Measurements from ENCODE around the gene CELF2.

DNA sequence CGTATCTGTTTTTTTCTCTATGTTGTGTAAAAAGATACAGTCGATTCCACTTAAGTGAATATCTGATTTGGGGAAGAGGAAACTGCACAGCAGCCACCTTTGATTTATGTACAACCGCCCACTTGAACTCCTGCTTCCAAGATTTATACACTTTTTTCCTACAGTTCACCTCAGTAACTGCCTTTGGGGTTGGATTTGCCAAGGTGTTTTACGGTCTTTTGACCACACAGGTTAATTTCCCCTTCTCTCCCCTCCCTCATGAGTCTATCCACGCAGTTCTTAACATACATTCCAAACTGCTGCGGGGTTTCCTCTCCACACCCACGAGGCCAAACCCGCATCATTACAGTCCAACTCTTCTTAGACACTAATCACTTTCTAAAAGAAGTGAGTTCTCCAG, 316.8 kb downstream of the CELF2 start:
- TF ChIP-seq, protein P1, sequence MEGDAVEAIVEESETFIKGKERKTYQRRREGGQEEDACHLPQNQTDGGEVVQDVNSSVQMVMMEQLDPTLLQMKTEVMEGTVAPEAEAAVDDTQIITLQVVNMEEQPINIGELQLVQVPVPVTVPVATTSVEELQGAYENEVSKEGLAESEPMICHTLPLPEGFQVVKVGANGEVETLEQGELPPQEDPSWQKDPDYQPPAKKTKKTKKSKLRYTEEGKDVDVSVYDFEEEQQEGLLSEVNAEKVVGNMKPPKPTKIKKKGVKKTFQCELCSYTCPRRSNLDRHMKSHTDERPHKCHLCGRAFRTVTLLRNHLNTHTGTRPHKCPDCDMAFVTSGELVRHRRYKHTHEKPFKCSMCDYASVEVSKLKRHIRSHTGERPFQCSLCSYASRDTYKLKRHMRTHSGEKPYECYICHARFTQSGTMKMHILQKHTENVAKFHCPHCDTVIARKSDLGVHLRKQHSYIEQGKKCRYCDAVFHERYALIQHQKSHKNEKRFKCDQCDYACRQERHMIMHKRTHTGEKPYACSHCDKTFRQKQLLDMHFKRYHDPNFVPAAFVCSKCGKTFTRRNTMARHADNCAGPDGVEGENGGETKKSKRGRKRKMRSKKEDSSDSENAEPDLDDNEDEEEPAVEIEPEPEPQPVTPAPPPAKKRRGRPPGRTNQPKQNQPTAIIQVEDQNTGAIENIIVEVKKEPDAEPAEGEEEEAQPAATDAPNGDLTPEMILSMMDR (IDR thresholded peaks at IDR 0.05; ENCODE audit: poor library complexity): no peak
- TF ChIP-seq EZH2phosphoT487 (IDR thresholded peaks at IDR 0.05; ENCODE audit: low read depth, severe bottlenecking, unreplicated experiment): no peak
- TF ChIP-seq EZH2 (IDR thresholded peaks at IDR 0.05; ENCODE audit: borderline replicate concordance): no peak

Measured in hepatocyte (in vitro differentiated cells).